GM23338 (cell line): ENCODE data around the gene KBTBD12. TPM values are rescaled to one million over a fixed set of nuclear protein-coding genes. Genes with fewer than 3 reads are reported as not detected.

Experiments used
- ATAC-seq: fragments of 200-7000 bp; cut with Tn5 transposase; 3 replicates; pipeline ENCODE4 v1.9.1; 2020
- DNase-seq: peaks from one replicate; pipeline ENCODE4 v3.0.0-alpha.2; 2015; ENCODE audit warnings: low spot score
- H2AFZ ChIP-seq: fragments of 200-600 bp; sonication (generic); 2 replicates; pipeline ENCODE4 v1.8.0; 2016; ENCODE audit warnings: antibody characterized with exemption, mild to moderate bottlenecking, moderate library complexity
- H3F3A ChIP-seq: fragments of 200-600 bp; sonication (generic); replicated peaks from 2 replicates; pipeline ENCODE4 v1.8.0; 2017; ENCODE audit warnings: antibody characterized with exemption, mixed run types, low read depth
- H3K27ac ChIP-seq: fragments of 200-600 bp; sonication (generic); 2 replicates; pipeline ENCODE4 v1.6.1; 2016; ENCODE audit warnings: low read depth
- H3K27me3 ChIP-seq: fragments of 200-600 bp; sonication (generic); 2 replicates; pipeline ENCODE4 v1.8.0; 2016; ENCODE audit warnings: mild to moderate bottlenecking, mixed run types, moderate library complexity; ENCODE audit not compliant: insufficient read depth
- H3K36me3 ChIP-seq: fragments of 200-600 bp; sonication (generic); 2 replicates; pipeline ENCODE4 v1.8.0; 2016; ENCODE audit warnings: mild to moderate bottlenecking; ENCODE audit not compliant: insufficient read depth
- H3K4me1 ChIP-seq: fragments of 200-600 bp; sonication (generic); 2 replicates; pipeline ENCODE4 v1.8.0; 2016; ENCODE audit warnings: mild to moderate bottlenecking, moderate library complexity; ENCODE audit not compliant: insufficient read depth
- H3K4me2 ChIP-seq: fragments of 200-600 bp; sonication (generic); 2 replicates; pipeline ENCODE4 v1.7.1; 2017; ENCODE audit warnings: mixed run types
- H3K4me3 ChIP-seq: fragments of 200-600 bp; sonication (generic); 2 replicates; pipeline ENCODE4 v1.6.1; 2016; ENCODE audit warnings: mixed run types
- H3K79me2 ChIP-seq: fragments of 200-600 bp; sonication (generic); replicated peaks from 2 replicates; pipeline ENCODE4 v1.8.0; 2017; ENCODE audit warnings: mild to moderate bottlenecking; ENCODE audit not compliant: insufficient read depth
- H3K9me2 ChIP-seq: fragments of 200-600 bp; sonication (generic); 2 replicates; pipeline ENCODE4 v1.8.0; 2017; ENCODE audit not compliant: insufficient read depth
- H4K20me1 ChIP-seq: fragments of 200-600 bp; sonication (generic); replicated peaks from 2 replicates; pipeline ENCODE4 v1.8.0; 2017; ENCODE audit warnings: mild to moderate bottlenecking; ENCODE audit not compliant: insufficient read depth
- H3K27ac Mint-ChIP-seq: 2 replicates; pipeline ENCODE4 v1.8.0; 2020; ENCODE audit warnings: inconsistent platforms, mild to moderate bottlenecking, moderate library complexity, mixed read lengths
- H3K27me3 Mint-ChIP-seq: 3 replicates; pipeline ENCODE4 v1.8.0; 2022; ENCODE audit warnings: low read depth, mild to moderate bottlenecking, moderate library complexity, mixed read lengths, inconsistent platforms; ENCODE audit not compliant: insufficient read depth, poor library complexity
- H3K36me3 Mint-ChIP-seq: 3 replicates; pipeline ENCODE4 v1.8.0; 2021; ENCODE audit warnings: low read depth, mild to moderate bottlenecking, inconsistent platforms, moderate library complexity, mixed read lengths
- H3K4me1 Mint-ChIP-seq: 3 replicates; pipeline ENCODE4 v1.8.0; 2020; ENCODE audit warnings: mild to moderate bottlenecking, inconsistent platforms, mixed read lengths
- H3K4me3 Mint-ChIP-seq: 3 replicates; pipeline ENCODE4 v1.8.0; 2021; ENCODE audit warnings: moderate library complexity, mild to moderate bottlenecking, inconsistent platforms, mixed read lengths
- H3K9me3 Mint-ChIP-seq: 3 replicates; pipeline ENCODE4 v1.8.0; 2020; ENCODE audit warnings: moderate library complexity, mild to moderate bottlenecking, inconsistent platforms, mixed read lengths
- CREB1 ChIP-seq: fragments of 250-450 bp; sonication (Bioruptor Pico); IDR thresholded peaks from 2 replicates; pipeline ENCODE4 v1.5.0; 2020; ENCODE audit warnings: low read depth, mild to moderate bottlenecking, moderate library complexity
- EZH2 ChIP-seq: fragments of 200-600 bp; sonication (generic); IDR thresholded peaks from one replicate; pipeline ENCODE4 v1.8.0; 2017; ENCODE audit warnings: antibody characterized with exemption, mild to moderate bottlenecking, low read depth; ENCODE audit not compliant: unreplicated experiment
- EZH2phosphoT487 ChIP-seq: fragments of 200-600 bp; sonication (generic); IDR thresholded peaks from one replicate; pipeline ENCODE4 v1.8.1; 2018; ENCODE audit warnings: antibody characterized with exemption; ENCODE audit not compliant: unreplicated experiment
- JUNB ChIP-seq: IDR thresholded peaks from one replicate; pipeline ENCODE4 v1.6.1; 2016; ENCODE audit warnings: antibody characterized with exemption; ENCODE audit not compliant: unreplicated experiment
- NANOG ChIP-seq: IDR thresholded peaks from 2 replicates; pipeline ENCODE4 v1.6.1; 2016; ENCODE audit warnings: antibody characterized with exemption, borderline replicate concordance
- POLR2AphosphoS5 ChIP-seq: IDR thresholded peaks from 2 replicates; pipeline ENCODE4 v1.6.1; 2016; ENCODE audit warnings: antibody characterized with exemption, low read depth
- STAT1 ChIP-seq: IDR thresholded peaks from one replicate; pipeline ENCODE4 v1.6.1; 2016; ENCODE audit warnings: antibody characterized with exemption; ENCODE audit not compliant: unreplicated experiment
- ZNF114 ChIP-seq: fragments of 250-450 bp; sonication (Bioruptor Pico); IDR thresholded peaks from 2 replicates; pipeline ENCODE4 v1.5.0; 2020; ENCODE audit warnings: mild to moderate bottlenecking, moderate library complexity
- ZNF331 ChIP-seq: fragments of 250-450 bp; sonication (Bioruptor Pico); IDR thresholded peaks from 2 replicates; pipeline ENCODE4 v1.5.0; 2020; ENCODE audit warnings: low read depth, mild to moderate bottlenecking, moderate library complexity
- polyA plus RNA-seq: library from polyadenylated mRNA; unstranded; fragments of >200 nt; fragmentation: Nextera tagmentation; extraction: Ambion mirVana; gene quantifications from 2 replicates; pipeline ENCODE4 v1.2.1, GENCODE V29; 2016
- total RNA-seq: library from RNA; depleted of rRNA; stranded (reverse); fragments of >200 nt; shearing (Covaris generic); gene quantifications from 2 replicates; pipeline ENCODE4 v1.2.3, GENCODE V29; 2014
- TF ChIP-seq, protein P1 (sequence below): fragments of 250-450 bp; sonication (Bioruptor Pico); IDR thresholded peaks from 2 replicates; pipeline ENCODE4 v1.5.0; 2020; ENCODE audit warnings: mild to moderate bottlenecking, moderate library complexity
- TF ChIP-seq, protein P2 (sequence below): IDR thresholded peaks from 2 replicates; pipeline ENCODE4 v1.6.1; 2016; ENCODE audit warnings: antibody characterized with exemption
- TF ChIP-seq, protein P3 (sequence below), 2 experiments: fragments of 200-600 bp in 1 of 2; sonication (generic) in 1 of 2; conservative IDR thresholded peaks; 2 replicates each; pipeline versions ENCODE4 v1.5.1 to v1.6.1; 2016 to 2017; ENCODE audit warnings: antibody characterized with exemption in 2 of 2, low read depth in 2 of 2, mild to moderate bottlenecking in 2 of 2, moderate library complexity in 1 of 2

The KBTBD12 gene
- total and polyA plus RNA-seq, 2 experiments from 2014 or later = 0.53 to 0.69 TPM

DNA sequence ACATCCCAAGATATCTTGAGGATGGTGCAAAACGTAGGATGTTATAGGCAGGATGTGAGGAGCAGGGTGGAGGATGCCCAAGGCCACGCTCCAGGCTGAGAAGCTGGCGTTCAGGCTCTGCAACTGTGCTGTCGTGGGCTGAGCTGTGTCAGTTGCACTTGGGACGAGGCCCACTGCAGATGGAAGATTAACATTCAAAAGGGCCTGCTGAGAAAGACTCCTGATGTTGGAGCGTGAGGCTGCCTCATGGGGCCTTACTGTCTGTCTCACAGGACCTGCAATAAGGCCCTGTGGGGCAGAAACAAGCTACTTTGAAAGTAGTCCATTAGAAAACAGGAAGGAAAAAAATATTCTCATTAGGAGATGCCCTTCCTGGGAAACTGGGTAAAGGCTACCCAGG, 76.6 kb downstream of the KBTBD12 start:
- Mint-ChIP-seq H3K27me3 (peaks cover 14% of the 10 kb centered on the region), H3K4me3 (no peak overlapping the region), H3K4me1 (peaks cover 5% of the 10 kb centered on the region; the same call in 1 of the 3 replicates), H3K27ac (no peak overlapping the region), H3K36me3 (no peaks in the 10 kb centered on the region), H3K9me3 (no peaks in the 10 kb centered on the region)
- H3K79me2 ChIP-seq = no peaks in the 10 kb centered on the region
- H3K27me3 ChIP-seq = peaks cover 7% of the 10 kb centered on the region; the same call in 1 of the 2 replicates
- no peak overlapping the region for H3K4me3 ChIP-seq
- H2AFZ ChIP-seq = no peak overlapping the region
- TF ChIP-seq ZNF331 (CRISPR knock-in tag) = no peak
- TF ChIP-seq, protein P1, sequence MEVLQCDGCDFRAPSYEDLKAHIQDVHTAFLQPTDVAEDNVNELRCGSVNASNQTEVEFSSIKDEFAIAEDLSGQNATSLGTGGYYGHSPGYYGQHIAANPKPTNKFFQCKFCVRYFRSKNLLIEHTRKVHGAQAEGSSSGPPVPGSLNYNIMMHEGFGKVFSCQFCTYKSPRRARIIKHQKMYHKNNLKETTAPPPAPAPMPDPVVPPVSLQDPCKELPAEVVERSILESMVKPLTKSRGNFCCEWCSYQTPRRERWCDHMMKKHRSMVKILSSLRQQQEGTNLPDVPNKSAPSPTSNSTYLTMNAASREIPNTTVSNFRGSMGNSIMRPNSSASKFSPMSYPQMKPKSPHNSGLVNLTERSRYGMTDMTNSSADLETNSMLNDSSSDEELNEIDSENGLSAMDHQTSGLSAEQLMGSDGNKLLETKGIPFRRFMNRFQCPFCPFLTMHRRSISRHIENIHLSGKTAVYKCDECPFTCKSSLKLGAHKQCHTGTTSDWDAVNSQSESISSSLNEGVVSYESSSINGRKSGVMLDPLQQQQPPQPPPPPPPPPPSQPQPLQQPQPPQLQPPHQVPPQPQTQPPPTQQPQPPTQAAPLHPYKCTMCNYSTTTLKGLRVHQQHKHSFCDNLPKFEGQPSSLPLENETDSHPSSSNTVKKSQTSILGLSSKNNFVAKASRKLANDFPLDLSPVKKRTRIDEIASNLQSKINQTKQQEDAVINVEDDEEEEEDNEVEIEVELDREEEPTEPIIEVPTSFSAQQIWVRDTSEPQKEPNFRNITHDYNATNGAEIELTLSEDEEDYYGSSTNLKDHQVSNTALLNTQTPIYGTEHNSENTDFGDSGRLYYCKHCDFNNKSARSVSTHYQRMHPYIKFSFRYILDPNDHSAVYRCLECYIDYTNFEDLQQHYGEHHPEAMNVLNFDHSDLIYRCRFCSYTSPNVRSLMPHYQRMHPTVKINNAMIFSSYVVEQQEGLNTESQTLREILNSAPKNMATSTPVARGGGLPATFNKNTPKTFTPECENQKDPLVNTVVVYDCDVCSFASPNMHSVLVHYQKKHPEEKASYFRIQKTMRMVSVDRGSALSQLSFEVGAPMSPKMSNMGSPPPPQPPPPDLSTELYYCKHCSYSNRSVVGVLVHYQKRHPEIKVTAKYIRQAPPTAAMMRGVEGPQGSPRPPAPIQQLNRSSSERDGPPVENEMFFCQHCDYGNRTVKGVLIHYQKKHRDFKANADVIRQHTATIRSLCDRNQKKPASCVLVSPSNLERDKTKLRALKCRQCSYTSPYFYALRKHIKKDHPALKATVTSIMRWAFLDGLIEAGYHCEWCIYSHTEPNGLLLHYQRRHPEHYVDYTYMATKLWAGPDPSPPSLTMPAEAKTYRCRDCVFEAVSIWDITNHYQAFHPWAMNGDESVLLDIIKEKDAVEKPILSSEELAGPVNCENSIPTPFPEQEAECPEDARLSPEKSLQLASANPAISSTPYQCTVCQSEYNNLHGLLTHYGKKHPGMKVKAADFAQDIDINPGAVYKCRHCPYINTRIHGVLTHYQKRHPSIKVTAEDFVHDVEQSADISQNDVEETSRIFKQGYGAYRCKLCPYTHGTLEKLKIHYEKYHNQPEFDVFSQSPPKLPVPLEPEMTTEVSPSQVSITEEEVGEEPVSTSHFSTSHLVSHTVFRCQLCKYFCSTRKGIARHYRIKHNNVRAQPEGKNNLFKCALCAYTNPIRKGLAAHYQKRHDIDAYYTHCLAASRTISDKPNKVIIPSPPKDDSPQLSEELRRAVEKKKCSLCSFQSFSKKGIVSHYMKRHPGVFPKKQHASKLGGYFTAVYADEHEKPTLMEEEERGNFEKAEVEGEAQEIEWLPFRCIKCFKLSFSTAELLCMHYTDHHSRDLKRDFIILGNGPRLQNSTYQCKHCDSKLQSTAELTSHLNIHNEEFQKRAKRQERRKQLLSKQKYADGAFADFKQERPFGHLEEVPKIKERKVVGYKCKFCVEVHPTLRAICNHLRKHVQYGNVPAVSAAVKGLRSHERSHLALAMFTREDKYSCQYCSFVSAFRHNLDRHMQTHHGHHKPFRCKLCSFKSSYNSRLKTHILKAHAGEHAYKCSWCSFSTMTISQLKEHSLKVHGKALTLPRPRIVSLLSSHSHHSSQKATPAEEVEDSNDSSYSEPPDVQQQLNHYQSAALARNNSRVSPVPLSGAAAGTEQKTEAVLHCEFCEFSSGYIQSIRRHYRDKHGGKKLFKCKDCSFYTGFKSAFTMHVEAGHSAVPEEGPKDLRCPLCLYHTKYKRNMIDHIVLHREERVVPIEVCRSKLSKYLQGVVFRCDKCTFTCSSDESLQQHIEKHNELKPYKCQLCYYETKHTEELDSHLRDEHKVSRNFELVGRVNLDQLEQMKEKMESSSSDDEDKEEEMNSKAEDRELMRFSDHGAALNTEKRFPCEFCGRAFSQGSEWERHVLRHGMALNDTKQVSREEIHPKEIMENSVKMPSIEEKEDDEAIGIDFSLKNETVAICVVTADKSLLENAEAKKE (CRISPR knock-in tag) = no peak
- no peak overlapping the region for H3K27ac ChIP-seq
- no peaks in the 10 kb centered on the region for H3K36me3 ChIP-seq
- no peak overlapping the region for H3K4me2 ChIP-seq
- peaks cover 7% of the 10 kb centered on the region; the same call in 1 of the 2 replicates for H3K9me2 ChIP-seq
- DNase-seq = no peak
- peak; percentile 74 for ATAC-seq
- H3K4me1 ChIP-seq = no peaks in the 10 kb centered on the region
- no peaks in the 10 kb centered on the region for H4K20me1 ChIP-seq
- H3F3A ChIP-seq = no peaks in the 10 kb centered on the region

DNA sequence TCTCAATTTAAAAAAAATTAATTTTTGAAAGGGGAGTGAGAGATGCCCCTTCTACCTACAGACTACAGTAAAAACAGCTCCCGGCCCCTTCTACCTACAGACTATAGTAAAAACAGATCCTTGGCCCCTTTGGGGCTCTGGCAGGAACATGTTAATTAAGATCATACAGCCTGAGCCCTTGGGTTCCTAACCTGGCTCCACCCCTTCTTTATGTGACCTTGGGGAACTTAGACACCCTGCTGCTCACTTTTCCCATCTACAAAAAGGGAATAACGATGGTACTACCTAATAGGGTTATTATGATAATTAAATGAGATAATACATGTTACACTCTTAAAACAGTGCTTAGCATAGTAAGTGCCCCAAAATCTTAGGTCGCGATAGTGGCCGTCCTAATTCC, 77.1 kb downstream of the KBTBD12 start:
- peaks cover 5% of the 10 kb centered on the region; the same call in 1 of the 3 replicates for H3K4me1 Mint-ChIP-seq
- no peak overlapping the region for H3K4me3 ChIP-seq
- H3K9me2 ChIP-seq = peaks cover 7% of the 10 kb centered on the region; the same call in 1 of the 2 replicates
- no peaks in the 10 kb centered on the region for H3F3A ChIP-seq
- peaks cover 14% of the 10 kb centered on the region for H3K27me3 Mint-ChIP-seq
- H3K27ac Mint-ChIP-seq = no peak overlapping the region
- no peaks in the 10 kb centered on the region for H3K4me1 ChIP-seq
- DNase-seq (no peak), ATAC-seq (peak; percentile 53; the same call in 2 of the 3 replicates)
- no peaks in the 10 kb centered on the region for H4K20me1 ChIP-seq
- no peaks in the 10 kb centered on the region for H3K36me3 ChIP-seq
- no peaks in the 10 kb centered on the region for H3K36me3 Mint-ChIP-seq
- H3K4me2 ChIP-seq = no peak overlapping the region
- H3K9me3 Mint-ChIP-seq = no peaks in the 10 kb centered on the region
- H2AFZ ChIP-seq = no peak overlapping the region
- H3K27ac ChIP-seq = no peak overlapping the region
- H3K79me2 ChIP-seq = no peaks in the 10 kb centered on the region
- H3K4me3 Mint-ChIP-seq = no peak overlapping the region
- peaks cover 7% of the 10 kb centered on the region; the same call in 1 of the 2 replicates for H3K27me3 ChIP-seq
- TF ChIP-seq, protein P2, sequence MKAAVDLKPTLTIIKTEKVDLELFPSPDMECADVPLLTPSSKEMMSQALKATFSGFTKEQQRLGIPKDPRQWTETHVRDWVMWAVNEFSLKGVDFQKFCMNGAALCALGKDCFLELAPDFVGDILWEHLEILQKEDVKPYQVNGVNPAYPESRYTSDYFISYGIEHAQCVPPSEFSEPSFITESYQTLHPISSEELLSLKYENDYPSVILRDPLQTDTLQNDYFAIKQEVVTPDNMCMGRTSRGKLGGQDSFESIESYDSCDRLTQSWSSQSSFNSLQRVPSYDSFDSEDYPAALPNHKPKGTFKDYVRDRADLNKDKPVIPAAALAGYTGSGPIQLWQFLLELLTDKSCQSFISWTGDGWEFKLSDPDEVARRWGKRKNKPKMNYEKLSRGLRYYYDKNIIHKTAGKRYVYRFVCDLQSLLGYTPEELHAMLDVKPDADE = no peak
- no peak for TF ChIP-seq EZH2phosphoT487
- TF ChIP-seq ZNF114 (CRISPR knock-in tag) = no peak
- no peak for TF ChIP-seq CREB1 (CRISPR knock-in tag)
- TF ChIP-seq NANOG = no peak
- no peak for TF ChIP-seq STAT1
- TF ChIP-seq EZH2 = no peak
- no peak for TF ChIP-seq POLR2AphosphoS5
- TF ChIP-seq JUNB = no peak
- TF ChIP-seq, protein P3, sequence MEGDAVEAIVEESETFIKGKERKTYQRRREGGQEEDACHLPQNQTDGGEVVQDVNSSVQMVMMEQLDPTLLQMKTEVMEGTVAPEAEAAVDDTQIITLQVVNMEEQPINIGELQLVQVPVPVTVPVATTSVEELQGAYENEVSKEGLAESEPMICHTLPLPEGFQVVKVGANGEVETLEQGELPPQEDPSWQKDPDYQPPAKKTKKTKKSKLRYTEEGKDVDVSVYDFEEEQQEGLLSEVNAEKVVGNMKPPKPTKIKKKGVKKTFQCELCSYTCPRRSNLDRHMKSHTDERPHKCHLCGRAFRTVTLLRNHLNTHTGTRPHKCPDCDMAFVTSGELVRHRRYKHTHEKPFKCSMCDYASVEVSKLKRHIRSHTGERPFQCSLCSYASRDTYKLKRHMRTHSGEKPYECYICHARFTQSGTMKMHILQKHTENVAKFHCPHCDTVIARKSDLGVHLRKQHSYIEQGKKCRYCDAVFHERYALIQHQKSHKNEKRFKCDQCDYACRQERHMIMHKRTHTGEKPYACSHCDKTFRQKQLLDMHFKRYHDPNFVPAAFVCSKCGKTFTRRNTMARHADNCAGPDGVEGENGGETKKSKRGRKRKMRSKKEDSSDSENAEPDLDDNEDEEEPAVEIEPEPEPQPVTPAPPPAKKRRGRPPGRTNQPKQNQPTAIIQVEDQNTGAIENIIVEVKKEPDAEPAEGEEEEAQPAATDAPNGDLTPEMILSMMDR (conservative IDR thresholded peaks at IDR 0.05; ENCODE audit: low read depth in 2 of 2) = no peak
